GM11168 (cell line): Measurements from ENCODE around the gene ANKRD17.
"Not testable (repeated sequence)": the region's sequence is repeated elsewhere in the genome, so short reads cannot be mapped to it uniquely, and the experiment has no call there.

Experiments used
- in situ Hi-C: fragments of 300-500 bp; cut with MboI; formaldehyde crosslinking; loops from one replicate; pipeline ENCODE4 v1.12.0; 2022; ENCODE audit warnings: low sequenced_read_pairs; ENCODE audit not compliant: unreplicated experiment

Gene ANKRD17, protein sequence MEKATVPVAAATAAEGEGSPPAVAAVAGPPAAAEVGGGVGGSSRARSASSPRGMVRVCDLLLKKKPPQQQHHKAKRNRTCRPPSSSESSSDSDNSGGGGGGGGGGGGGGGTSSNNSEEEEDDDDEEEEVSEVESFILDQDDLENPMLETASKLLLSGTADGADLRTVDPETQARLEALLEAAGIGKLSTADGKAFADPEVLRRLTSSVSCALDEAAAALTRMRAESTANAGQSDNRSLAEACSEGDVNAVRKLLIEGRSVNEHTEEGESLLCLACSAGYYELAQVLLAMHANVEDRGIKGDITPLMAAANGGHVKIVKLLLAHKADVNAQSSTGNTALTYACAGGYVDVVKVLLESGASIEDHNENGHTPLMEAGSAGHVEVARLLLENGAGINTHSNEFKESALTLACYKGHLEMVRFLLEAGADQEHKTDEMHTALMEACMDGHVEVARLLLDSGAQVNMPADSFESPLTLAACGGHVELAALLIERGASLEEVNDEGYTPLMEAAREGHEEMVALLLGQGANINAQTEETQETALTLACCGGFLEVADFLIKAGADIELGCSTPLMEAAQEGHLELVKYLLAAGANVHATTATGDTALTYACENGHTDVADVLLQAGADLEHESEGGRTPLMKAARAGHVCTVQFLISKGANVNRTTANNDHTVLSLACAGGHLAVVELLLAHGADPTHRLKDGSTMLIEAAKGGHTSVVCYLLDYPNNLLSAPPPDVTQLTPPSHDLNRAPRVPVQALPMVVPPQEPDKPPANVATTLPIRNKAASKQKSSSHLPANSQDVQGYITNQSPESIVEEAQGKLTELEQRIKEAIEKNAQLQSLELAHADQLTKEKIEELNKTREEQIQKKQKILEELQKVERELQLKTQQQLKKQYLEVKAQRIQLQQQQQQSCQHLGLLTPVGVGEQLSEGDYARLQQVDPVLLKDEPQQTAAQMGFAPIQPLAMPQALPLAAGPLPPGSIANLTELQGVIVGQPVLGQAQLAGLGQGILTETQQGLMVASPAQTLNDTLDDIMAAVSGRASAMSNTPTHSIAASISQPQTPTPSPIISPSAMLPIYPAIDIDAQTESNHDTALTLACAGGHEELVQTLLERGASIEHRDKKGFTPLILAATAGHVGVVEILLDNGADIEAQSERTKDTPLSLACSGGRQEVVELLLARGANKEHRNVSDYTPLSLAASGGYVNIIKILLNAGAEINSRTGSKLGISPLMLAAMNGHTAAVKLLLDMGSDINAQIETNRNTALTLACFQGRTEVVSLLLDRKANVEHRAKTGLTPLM (N-terminal part only)

DNA sequence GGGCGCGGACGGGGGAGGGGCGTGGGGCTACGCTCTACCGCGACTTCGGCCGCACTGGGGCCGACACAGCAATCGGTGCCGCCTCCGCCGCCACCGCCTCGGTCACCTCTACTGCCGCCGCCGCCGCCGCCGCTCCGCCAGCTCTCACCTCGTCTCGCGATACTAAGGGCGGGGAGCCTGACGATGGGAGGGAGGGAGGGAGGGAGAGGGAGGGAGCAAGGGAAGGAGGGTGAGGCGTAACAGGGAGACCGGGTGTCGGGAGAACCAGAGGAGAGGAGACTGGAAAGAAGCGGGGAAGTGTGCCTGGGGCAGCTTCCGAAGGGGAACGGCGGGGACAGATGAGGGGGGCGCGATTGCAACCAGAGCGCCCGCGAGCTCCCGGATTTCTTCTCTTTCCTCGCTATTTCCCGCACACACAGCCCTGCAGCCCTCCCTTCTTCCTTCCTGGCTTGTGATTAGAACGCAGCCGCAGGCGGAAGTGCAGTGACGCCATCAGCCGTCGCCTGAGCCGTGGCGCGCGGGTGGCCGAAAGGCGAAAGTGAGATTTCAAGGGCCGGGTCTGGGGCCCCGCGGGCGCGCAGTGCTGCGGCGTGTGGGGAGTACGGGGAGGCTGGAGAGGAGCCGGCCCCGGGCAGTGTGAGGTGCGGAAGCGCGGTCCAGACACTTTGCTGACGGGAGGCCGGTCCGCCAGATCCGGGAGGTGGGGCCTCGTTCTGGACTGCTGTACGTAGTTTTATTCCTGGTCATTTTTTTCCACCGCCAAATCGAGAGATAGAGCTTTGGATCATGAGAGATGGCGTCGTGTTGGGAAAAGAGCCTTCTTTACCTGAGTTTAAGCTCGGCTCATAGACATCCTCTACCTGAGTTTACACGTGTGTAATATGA lies at the start of gene ANKRD17:
ANKRD17 (minus strand) TSS at position 113 of the 885 bp plus-strand sequence. CDS start 130 bp downstream, outside the sequence.
- in situ Hi-C loops, result no loop called here

DNA sequence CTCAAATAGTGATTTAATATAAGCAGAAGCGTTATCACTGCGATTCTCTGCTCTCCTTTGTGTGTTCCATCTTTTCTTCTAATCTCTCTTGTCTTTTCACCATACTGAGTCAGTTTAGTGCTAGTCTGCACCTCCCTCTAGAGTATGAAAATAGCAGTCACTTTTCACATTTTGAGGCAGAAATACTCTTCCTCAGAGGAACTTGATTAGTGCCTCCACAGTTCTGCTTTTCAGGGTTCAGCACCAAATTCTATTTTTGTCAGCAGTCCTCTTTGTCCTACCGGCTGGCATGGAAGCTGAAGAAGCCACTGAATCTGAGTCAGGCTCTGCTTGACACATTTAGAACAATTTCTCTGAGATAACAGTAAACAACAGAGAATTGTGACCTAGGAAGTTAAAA lies 49.7 kb upstream of the ANKRD17 start:
- in situ Hi-C loops, result no loop called here

DNA sequence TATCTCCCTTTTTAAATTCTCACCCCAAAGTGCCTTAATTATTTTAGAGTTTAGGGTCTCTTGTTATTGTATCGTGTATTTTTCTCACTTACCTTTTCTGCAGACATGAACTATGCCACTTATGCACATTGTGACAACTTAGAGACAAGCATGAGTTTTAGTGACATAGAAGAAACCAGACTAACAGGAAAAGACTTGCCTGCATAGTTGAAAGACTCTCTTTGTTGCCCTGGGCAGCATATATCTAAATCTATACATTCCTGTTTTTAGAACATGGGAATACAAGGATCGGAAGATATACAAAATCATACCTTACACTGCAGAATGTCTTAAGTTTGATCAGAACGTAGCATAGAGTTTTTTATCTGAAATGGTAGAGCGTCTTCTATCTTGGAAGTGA lies 45.1 kb upstream of the ANKRD17 start:
- in situ Hi-C loops, result no loop called here

DNA sequence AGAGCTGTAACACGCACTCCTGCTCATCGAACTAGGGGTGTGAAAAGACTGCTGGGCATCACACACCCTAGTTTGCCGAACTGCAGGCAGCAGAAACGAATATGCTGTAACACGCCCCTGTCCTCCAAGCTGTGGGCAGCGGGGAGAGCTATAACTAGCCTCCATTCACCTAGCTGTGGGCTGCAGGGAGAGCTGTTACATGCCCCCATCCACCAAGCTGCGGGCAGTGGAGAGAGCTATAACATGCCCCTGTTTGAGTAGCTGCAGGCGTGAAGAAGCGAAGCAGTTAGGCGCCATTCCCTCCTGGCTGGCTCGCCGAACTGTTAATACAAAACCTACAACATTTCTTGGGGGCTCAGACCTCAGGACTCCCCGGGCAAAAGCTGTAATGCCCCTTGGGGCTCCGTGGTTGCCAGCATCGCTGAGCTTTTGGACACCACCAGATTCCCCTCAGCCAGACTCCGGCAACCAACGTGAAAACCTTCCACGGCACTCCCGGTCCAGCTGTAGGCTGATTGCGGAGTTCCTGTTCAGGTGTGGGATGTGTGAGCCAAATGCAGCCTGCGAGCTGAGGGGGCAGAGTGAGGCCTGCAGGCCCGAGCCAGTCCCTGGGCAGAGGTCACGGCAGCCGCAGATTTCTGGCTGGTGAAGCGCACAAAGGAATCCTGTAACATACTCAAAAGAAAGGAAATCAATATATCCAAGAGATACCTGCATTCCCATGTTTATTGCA lies 41.1 kb upstream of the ANKRD17 start:
- in situ Hi-C loops, result no loop called here

DNA sequence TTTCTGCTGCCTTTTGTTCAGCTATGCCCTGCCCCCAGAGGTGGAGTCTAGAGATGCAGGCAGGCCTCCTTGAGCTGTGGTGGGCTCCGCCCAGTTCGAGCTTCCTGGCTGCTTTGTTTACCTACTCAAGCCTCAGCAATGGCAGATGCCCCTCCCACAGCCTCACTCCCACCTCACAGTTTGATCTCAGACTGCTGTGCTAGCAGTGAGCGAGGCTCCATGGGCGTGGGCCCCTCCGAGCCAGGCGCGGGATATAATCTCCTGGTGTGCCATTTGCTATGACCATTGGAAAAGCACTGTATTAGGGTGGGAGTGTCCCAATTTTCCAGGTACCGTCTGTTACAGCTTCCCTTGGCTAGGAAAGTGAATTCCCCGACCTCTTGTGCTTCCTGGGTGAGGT lies 34.1 kb upstream of the ANKRD17 start:
- in situ Hi-C loops, result not testable (repeated sequence)

DNA sequence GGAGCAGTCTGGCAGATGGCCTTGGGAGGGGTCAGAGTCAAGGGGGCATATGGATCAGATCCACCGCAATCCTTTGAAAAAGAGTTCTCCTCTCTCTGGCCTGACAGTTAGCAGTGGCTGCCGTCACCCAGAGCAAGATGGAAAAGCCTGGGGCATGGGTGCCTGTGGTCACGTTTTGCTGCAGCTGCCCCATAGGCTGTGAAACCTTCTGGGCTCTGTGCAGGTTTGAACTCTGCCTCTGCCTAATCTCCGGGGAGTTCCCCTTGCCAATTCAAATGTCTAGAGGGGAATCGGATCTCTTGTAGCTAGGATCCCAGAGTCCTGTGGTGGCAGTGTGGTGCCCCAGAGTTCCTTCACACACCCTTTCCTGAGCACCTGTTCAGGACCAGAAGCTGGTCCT lies 23.4 kb upstream of the ANKRD17 start:
- in situ Hi-C loops, result no loop called here

DNA sequence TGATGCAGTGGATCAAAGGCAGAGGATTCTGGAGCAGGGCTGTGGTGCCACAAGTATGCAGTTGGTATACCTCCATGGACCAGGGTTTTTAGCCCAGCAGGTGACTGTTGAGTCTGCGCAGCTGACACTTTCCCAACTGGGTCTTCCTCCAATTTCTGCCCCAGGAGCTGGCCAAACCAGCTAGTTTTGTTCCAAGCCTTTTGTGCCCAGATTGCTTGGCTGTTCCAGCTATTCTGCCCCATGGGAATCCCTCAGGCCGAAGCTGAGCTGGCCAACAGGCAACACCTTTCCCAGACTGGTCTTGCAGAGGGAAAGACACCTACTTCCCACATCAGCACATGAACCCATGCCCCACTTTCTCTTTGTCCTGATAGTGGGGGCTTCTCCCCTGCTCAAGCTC lies 22.8 kb upstream of the ANKRD17 start:
- in situ Hi-C loops, result no loop called here

DNA sequence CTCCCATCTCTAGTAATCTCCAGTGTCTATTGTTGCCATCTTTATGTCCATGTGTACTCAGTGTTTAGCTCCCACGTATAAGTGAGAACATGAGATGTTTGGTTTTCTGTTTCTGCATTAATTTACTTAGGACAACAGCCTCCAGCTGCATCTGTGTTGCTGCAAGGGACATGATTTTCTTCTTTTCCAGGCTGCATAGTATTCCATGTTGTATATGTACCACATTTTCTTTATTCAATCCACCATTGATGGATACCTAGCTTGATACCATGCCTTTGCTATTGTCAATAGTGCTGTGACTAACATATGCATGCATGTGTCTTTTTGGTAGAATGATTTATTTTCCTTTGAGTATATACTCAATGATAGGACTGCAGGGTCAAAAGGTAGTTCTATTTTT lies 18.6 kb upstream of the ANKRD17 start:
- in situ Hi-C loops, result no loop called here

DNA sequence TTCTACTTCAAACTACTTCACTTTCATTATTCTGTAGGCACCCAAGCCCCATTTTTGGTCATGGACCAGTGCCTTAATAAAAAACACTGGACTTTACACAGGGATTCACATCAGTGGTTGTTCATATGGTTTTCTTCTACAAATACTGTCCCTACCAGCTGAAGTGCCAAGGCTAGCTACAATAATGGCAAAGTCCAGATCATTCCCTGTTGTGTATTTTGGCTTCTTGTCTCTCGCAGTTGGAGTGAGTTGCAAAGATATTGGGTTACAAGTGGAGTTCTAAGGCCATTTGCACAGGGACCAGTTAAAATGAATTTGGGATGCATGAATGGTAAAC lies 16.7 kb upstream of the ANKRD17 start:
- in situ Hi-C loops, result no loop called here

DNA sequence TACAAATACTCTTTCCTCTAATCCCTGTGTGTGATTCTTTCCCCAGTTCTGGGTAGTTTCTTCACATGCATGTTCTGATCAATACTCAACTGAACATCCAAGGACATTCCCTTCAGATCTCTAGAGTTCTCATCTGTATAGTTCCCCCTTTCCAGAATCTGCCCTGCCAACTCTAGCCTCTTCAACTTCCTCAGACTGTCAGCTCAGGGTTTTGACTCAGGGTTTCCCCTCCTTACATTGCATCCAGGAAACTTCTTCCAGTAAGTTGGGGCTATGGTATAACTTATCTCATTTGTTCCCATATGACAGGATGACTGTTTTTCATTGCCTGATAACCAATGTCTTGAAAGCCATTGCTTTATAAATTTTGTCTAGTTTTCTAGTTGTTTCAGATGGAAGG lies 14.2 kb upstream of the ANKRD17 start:
- in situ Hi-C loops, result no loop called here

DNA sequence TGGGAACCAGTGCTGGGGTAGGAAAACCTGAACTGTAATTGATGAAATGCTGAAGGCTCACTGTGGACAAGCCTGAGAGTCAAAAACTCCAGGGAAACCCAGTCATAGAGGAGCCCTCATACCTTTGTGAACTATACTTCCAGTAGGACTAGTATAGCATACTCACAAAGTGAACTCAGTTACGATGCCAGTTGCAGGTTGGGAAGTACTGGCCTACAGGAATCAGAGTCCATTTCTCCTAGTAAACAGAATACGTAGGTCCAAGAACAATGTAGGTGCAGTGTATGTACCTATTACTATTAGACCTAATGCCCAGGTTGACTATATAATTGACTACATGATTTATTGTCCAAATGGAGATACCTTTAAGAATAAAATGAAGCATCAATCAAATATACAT lies 8.5 kb upstream of the ANKRD17 start:
- in situ Hi-C loops, result no loop called here

DNA sequence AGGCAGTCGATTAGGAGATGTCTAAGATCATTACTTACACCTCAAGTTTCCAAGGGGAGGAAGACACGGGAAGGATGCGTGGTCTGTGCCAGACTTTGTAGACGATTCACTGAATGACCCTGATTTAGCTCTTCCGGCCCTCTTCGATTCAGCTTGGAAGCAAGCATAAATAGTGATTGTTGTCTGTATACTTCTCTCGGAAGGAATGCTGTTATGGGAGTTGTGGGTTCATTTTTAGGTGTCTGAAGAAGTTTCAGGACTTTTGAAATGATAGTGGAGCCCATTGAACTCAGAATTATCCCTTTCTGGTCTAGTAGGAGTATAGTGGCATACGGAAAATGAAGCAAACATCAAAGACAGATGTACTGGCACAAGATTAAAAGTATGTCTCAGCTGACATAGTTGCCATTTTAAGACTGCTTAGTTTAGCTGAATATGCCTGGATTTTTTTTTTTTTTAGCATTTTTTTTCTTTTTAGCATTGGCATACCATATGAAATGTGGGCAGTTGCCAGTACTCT lies 1.0 kb upstream of the ANKRD17 start:
- in situ Hi-C loops, result no loop called here

DNA sequence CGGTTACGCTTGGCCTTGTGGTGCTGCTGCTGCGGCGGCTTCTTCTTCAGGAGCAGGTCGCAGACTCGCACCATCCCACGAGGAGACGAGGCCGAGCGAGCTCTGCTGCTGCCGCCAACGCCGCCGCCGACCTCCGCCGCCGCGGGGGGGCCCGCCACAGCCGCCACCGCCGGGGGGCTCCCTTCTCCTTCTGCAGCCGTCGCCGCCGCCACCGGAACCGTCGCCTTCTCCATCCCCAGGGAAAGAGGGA lies 237 bp downstream of the ANKRD17 start:
- in situ Hi-C loops, result no loop called here

DNA sequence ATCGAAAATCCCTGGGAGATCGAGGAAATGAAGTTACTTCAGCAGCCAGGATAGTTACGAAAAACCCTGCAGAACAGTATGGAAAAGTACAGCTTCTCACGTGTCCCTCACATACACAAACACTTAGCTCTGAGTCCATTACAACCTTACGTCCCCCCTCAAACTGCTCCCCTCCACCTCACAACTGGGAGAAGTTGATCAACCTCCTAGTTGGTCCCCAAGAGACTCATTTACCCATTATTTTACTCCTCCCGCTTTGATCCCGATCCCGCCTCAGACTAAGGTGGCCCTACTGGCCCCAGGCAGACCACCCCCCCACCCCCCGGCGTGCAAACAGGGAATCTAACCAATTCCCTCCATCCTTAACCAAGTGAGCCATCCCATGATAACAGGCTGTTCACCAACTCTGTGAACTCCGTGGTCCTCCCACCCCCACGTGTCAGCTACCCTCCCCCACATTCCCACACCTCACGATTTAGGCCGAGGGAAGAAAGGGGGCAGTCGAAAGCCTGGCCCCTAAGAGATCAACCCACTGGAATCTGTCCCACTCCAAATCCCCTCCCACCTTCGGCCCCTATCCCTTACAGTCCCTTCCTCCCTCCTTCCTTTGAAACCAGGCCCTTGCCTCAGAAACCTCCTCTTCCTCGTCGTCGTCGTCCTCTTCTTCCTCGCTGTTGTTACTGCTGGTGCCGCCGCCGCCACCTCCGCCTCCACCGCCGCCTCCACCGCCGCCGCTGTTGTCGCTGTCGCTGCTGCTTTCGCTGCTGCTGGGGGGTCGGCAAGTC lies 755 bp downstream of the ANKRD17 start:
- in situ Hi-C loops, result no loop called here

DNA sequence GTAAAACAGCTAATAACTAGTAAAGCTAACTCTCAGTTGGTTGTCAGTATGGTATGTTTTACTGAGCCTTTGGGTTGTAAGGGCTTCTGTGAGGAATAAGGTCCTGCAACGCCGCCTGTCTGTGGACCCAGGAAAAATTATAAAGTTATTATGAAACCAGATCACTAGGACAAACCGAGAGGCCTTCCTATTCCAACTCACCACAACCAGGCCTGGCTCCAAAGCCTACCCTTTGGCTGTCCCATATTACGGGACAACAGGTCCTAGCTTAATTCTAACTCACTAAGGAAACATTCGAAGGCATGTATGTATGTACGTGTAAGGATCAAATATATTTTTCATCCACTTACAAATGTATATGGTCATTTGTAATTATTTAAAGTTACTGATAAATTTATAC lies 1.4 kb downstream of the ANKRD17 start:
- in situ Hi-C loops, result no loop called here

DNA sequence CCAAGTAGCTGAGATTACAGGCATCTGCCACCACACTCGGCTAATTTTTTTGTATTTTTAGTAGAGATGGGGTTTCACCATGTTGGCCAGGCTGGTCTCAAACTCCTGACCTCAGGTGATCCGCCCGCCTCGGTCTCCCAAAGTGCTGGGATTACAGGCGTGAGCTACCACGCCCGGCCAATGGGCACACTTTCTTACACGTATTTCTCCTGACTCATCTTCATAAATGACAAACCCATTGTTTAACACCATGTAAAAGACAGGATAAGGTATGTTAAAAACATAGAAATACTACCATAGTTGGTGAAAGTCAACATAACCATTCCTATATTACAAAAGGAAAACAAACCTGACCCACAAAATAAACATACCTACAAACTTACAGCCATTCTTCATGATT lies 2.8 kb downstream of the ANKRD17 start:
- in situ Hi-C loops, result not testable (repeated sequence)

DNA sequence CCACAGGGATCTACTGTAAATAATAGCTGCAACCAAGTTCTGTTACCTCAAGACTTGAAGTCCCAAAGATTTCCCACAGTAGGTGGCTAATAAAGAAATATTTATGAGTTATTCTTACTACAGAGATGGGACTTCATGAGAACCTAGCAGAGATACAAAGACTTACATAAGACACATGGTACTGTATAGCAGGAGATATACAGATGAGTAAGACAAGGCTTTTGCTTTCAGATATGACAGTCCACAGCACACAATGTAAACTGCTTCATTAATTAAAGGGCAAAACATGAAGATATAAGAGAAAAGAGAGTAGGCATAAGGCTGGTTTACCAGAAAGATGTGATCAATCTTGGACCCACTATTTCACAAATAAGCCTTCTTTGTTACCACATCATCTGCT lies 6.6 kb downstream of the ANKRD17 start:
- in situ Hi-C loops, result no loop called here

DNA sequence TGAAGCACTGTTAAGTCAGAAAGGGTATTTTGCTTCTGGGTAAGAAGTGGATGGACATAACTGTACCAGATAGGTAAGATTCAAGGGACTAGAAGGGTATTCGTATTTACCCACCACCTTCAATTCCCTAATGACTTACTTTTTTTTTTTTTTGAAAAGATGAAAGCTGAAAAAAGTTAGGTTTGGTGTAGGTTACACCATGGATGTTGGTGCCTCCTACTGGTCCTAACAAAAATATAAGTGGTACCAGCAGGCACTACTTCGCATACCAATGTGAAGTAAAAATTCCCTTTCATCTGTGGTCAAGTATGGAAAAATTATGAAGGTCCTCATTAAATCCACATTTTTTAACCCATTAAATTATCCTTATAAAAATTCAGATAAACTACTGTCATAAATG lies 7.2 kb downstream of the ANKRD17 start:
- in situ Hi-C loops, result no loop called here
